Epithelial cell of esophagus (primary cell): ENCODE data around the gene C7orf57.
"Not testable (repeated sequence)": the region's sequence is repeated elsewhere in the genome, so short reads cannot be mapped to it uniquely, and the experiment has no call there.

ENCODE experiments used
- DNase-seq: peaks from one replicate; pipeline ENCODE4 v3.0.0; 2010; ENCODE audit warnings: low read depth
- H3K4me3 ChIP-seq: 2 replicates; pipeline ENCODE4 v1.5.1; 2011; ENCODE audit warnings: mild to moderate bottlenecking, low read length, control low read depth
- CTCF ChIP-seq: IDR thresholded peaks from 2 replicates; pipeline ENCODE4 v1.5.1; 2011; ENCODE audit warnings: low read depth, mild to moderate bottlenecking, low read length, control low read depth, inconsistent platforms; ENCODE audit not compliant: insufficient read depth; ENCODE audit errors: missing control alignments

C7orf57 gene

GRCh38 chr7:48035301-48035966, at the start of gene C7orf57:
Gene C7orf57, plus strand, starts transcription at chr7:48035543. Its CDS starts 766 bp downstream, at chr7:48036309.
- peak within 1 kb of the TSS; percentile 50 for H3K4me3 ChIP-seq
- peak; percentile 25 for TF ChIP-seq CTCF
- DNase-seq: peak; percentile 92

GRCh38 chr7:47988496-47989386, 46.6 kb upstream of the C7orf57 start:
- peak; percentile 41 for TF ChIP-seq CTCF
- H3K4me3 ChIP-seq: no peak overlapping the region
- DNase-seq: peak; percentile 18

- not testable (repeated sequence) for DNase-seq, H3K4me3 ChIP-seq
Observed at GRCh38 chr7:47989607-47990400, 45.5 kb upstream of the C7orf57 start.

GRCh38 chr7:47990592-47990991, 44.8 kb upstream of the C7orf57 start:
- H3K4me3 ChIP-seq: no peak overlapping the region
- TF ChIP-seq CTCF: no peak
- no peak for DNase-seq

- no peak for DNase-seq
- no peak overlapping the region for H3K4me3 ChIP-seq
- no peak for TF ChIP-seq CTCF
Observed at GRCh38 chr7:47991270-47991669, 44.1 kb upstream of the C7orf57 start.

GRCh38 chr7:47991741-47992311, 43.5 kb upstream of the C7orf57 start:
- peak; percentile 72 for DNase-seq
- peak; percentile 52 for TF ChIP-seq CTCF
- H3K4me3 ChIP-seq: peak overlapping the region; percentile 41
